ENCODE measurements around the gene C9orf153. TPM values are rescaled to one million over a fixed set of nuclear protein-coding genes. Genes with fewer than 3 reads are reported as not detected.

Gene C9orf153
- total RNA-seq, 1 donor from 2014 or later = not detected

GRCh38 chr9:86274821-86275643, 15.6 kb upstream of the C9orf153 start:
- FAIRE-seq (no peak), DNase-seq (ENCODE audit: low spot score in 2 of 2) (no peak)

GRCh38 chr9:86272221-86272620, 12.8 kb upstream of the C9orf153 start:
- DNase-seq (ENCODE audit: low spot score in 2 of 2) (no peak), FAIRE-seq (no peak)

GRCh38 chr9:86263876-86264275, 4.4 kb upstream of the C9orf153 start:
- FAIRE-seq = no peak
- DNase-seq (ENCODE audit: low spot score in 2 of 2) = no peak

GRCh38 chr9:86262492-86262891, 3.0 kb upstream of the C9orf153 start:
- DNase-seq (ENCODE audit: low spot score in 2 of 2) (no peak), FAIRE-seq (no peak)

GRCh38 chr9:86257391-86257790, 2.1 kb downstream of the C9orf153 start:
- DNase-seq (ENCODE audit: low spot score in 2 of 2) = no peak
- no peak for FAIRE-seq

- DNase-seq (ENCODE audit: low spot score in 2 of 2) (no peak), FAIRE-seq (no peak)
Observed at GRCh38 chr9:86256653-86257052, 2.8 kb downstream of the C9orf153 start.

DNA sequence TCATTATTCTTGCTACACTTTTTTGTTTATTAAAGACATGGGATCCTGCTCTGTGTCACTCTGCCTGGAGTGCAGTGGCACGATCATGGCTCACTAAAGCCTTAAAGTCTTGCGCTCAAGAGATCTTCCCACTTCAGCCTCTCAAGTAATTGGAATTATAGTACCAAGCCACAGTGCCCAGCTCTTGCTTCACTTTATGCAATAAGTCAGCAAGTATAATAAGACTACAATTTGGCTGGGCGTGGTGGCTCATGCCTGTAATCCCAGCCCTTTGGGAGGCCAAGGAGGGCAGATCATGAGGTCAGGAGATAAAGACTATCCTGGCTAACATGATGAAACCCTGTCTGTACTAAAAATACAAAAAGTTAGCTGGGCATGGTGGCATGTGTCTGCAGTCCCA, 5.9 kb downstream of the C9orf153 start:
- FAIRE-seq (no peak), DNase-seq (ENCODE audit: low spot score in 2 of 2) (no peak)

DNA sequence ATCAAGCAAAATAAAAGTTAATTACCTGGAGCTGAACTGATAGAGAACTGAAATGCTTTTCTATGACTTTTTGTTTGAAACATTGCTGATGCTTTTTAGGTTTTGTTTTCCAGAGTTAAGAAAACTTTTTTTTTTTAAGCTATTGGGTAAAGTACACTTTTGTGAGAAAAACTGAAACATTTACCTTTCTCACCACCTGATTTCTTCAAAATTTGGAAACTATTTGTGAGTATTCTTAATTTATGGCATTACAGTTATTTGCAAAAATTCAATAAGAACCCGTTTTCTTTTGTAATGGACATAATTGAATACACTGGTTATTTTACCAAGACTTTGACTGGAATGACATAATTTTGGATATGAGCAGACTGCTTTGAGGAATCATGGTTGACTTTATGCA, 6.6 kb downstream of the C9orf153 start:
- no peak for DNase-seq (ENCODE audit: low spot score in 2 of 2)
- FAIRE-seq = no peak

DNA sequence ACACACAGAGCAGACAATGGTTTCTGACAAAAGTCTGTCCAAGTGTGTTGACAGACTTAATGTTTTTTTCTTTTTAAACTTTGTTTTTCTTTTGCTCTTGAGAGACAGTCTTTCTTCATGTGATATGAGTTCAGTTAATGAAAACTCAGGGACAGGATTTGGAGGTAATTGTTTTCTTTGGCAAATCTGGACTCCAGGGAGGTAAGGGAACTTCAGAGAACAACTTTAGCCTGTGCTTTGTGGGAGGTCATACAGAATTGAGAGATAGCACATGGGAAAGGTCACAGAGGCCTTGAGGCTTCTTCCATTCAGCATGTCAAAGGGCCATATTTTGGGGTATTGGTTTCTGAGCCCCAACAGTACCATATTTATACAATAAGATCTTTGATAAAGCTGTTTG, 9.3 kb downstream of the C9orf153 start:
- FAIRE-seq = no peak
- DNase-seq (ENCODE audit: low spot score in 2 of 2) = no peak

GRCh38 chr9:86248746-86249145, 10.7 kb downstream of the C9orf153 start:
- no peak for FAIRE-seq
- no peak for DNase-seq (ENCODE audit: low spot score in 2 of 2)

GRCh38 chr9:86246752-86247161, 12.7 kb downstream of the C9orf153 start:
- no peak for DNase-seq (ENCODE audit: low spot score in 2 of 2)
- no peak for FAIRE-seq

DNA sequence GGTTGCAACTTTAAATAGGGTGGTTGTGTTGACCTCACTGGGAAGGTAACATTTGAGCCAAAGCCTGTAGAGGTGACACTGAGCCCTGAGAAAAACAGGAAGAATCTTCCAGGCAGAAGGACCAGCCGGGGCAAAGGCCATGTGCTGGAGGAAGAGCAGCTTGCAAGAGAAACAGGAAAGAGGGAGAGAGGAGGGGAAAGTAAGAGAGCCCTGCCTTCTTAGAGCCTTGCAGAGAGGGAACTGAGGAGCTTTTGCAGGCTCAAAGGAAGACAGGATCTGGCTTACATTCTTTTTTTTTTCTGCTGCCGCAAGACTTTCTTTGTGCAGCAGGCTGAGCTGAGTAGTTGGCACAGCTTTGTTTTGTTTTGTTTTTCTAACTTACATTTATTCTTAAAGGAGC, 17.4 kb downstream of the C9orf153 start:
- no peak for DNase-seq (ENCODE audit: low spot score in 2 of 2)

GRCh38 chr9:86241216-86241615, 18.2 kb downstream of the C9orf153 start:
- DNase-seq (ENCODE audit: low spot score in 2 of 2) (no peak), FAIRE-seq (no peak)

More for the DNA sequence above, 17.4 kb downstream of the C9orf153 start:
- no peak for FAIRE-seq

DNA sequence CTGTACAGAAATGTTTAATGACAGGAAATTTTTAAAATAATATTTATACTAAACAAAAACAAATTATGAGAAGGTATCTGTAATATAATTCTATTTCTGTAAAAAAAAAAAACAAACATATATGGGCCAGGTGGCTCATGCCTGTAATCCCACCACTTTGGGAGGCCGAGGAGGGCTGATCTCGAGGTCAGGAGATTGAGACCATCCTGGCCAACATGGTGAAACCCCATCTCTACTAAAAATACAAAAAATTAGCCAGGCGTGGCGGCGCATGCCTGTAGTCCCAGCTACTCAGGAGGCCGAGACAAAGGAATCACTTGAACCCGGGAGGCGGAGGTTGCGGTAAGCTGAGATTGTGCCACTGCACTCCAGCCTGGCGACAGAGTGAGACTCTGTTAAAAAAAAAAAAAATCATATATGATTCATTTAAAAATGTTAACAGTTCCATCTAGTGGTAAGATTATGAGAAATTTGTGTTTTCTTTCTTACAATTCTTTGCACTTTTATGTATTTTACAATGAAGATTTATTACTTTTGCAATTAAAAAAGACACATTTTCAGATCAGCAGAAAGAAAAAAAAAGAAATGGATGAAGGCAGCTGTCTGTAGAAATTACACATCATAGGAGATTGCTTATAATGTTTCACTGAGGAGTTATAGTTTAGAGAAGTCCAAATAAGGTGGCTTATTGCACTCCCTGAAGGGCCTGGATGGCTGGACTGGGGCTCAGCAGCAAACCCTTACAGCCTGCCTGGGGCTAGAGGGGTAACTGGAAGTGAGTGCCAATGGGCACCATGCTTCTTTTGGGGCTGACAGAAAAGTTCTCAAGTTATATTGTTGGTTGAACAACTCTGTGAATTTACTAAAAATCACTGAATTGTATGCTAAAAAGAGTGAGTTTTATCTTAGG, 20.3 kb downstream of the C9orf153 start:
- DNase-seq (ENCODE audit: low spot score in 2 of 2) = no peak

DNA sequence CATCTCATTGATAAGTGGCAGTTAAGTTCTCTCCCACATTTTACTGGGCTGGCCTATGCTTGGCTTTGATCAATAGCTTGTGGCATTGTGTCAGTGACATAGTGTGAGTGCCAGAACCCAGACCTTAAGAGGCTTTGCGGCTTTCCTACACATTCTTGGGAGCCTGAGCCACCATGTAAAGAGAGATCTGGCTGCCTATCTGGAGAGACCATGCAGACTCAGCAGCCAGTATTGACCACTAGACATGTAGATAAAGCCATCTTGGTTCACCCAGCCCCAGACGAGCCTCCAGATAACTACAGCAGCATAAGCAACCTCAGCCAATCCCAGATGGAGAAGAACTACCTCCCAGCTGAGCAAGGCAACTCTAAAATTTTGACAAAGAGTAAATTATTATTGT, 28.6 kb downstream of the C9orf153 start:
- no peak for FAIRE-seq
- no peak for DNase-seq (ENCODE audit: low spot score in 2 of 2)

More for the DNA sequence above, 20.3 kb downstream of the C9orf153 start:
- FAIRE-seq = peak; percentile 57

- FAIRE-seq (no peak), DNase-seq (ENCODE audit: low spot score in 2 of 2) (no peak)
Observed at GRCh38 chr9:86222667-86223066, 36.8 kb downstream of the C9orf153 start.

DNA sequence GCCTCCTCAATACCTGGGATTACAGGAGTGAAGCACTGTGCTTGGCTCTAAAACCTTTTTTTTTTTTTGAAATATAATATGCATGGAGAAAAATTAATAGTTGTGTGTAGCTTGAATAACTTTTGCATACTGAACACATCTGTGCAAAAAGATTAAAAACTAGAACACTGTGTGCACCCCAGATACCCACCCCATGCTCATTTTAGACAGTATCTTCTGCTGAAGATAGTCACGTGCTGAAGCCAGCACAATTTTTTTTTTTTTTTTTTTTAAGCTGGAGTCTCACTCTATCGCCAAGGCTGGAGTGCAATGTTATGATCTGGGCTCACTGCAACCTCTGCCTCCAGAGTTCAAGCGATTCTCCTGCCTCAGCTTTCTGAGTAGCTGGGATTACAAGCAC, 39.9 kb downstream of the C9orf153 start:
- FAIRE-seq (no peak), DNase-seq (ENCODE audit: low spot score in 2 of 2) (no peak)

DNA sequence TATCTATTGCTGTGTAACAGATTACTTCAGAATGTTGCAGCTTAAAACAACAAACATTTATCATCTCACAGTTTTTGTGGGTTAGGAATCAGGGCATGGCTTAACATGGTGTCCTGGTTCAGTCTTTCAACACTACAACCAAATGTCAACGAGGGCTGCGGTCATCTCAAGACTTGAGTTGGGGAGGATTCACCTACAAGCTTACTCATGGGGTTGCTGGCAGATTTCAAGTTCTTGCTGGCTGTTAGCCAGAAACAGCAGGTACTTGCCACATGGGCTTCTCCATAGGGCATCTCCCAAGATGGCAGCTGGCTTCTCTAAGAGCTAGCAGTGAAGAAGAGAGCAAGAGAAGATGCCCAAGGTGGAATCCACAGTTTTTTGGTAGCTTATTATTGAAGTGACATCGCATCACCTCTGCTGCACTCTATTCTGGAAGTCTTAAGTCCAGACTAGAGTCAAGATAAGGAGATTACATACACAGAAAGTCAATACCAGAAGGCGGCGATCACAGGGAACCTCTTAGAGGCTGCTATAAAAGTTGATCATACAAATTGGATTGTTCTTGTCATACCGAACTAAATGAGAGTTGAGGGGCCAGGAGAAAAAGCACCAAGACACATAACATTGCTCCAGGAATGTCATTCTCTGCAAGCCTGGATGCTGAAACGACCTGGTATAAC, 42.2 kb downstream of the C9orf153 start:
- FAIRE-seq (no peak), DNase-seq (ENCODE audit: low spot score in 2 of 2) (no peak)

DNA sequence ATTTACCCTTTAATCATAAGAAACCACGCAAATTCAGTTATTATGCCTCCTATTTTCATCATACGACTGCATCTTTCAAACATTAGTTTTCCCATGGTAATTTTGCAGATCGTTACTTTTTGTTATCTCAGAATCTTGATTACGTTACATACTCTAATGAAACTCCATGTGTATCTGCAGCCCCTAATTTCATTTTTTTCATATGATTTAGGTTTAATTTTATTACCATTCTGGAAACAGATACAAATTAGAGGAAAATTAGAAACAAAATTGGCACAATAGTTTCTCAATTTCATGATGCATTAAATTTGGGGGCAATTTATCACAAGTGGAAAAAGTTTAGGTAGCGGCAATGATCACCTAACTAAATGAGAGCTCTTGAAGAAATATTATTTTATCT, 52.3 kb downstream of the C9orf153 start:
- DNase-seq (ENCODE audit: low spot score in 2 of 2) (no peak), FAIRE-seq (no peak)

- DNase-seq (ENCODE audit: low spot score in 2 of 2) (peak in 1 of 2 donors; percentile 33), FAIRE-seq (peak; percentile 21)
Observed at GRCh38 chr9:86202338-86202882, 57.0 kb downstream of the C9orf153 start.
